Measurements from ENCODE around the gene CALN1.

Gene CALN1

GRCh38 chr7:72325561-72325960, 86.6 kb downstream of the CALN1 start:
- DNase-seq (ENCODE audit: low read depth, low spot score), result no peak

GRCh38 chr7:72321637-72322036, 90.5 kb downstream of the CALN1 start:
- DNase-seq (ENCODE audit: low read depth, low spot score), result no peak

GRCh38 chr7:72321081-72321480, 91.1 kb downstream of the CALN1 start:
- DNase-seq (ENCODE audit: low read depth, low spot score), result no peak

GRCh38 chr7:72317341-72317740, 94.8 kb downstream of the CALN1 start:
- DNase-seq (ENCODE audit: low read depth, low spot score), result no peak

GRCh38 chr7:72316148-72316547, 96.0 kb downstream of the CALN1 start:
- DNase-seq (ENCODE audit: low read depth, low spot score), result no peak

- DNase-seq (ENCODE audit: low read depth, low spot score), result no peak
Observed at GRCh38 chr7:72313906-72314305, 98.2 kb downstream of the CALN1 start.

GRCh38 chr7:72310301-72310700, 101.8 kb downstream of the CALN1 start:
- no peak for DNase-seq (ENCODE audit: low read depth, low spot score)

- DNase-seq (ENCODE audit: low read depth, low spot score), result no peak
Observed at GRCh38 chr7:72309476-72309875, 102.7 kb downstream of the CALN1 start.

- DNase-seq (ENCODE audit: low read depth, low spot score), result no peak
Observed at GRCh38 chr7:72308986-72309385, 103.2 kb downstream of the CALN1 start.

GRCh38 chr7:72307566-72307965, 104.6 kb downstream of the CALN1 start:
- DNase-seq (ENCODE audit: low read depth, low spot score), result no peak

GRCh38 chr7:72298912-72299311, 113.2 kb downstream of the CALN1 start:
- DNase-seq (ENCODE audit: low read depth, low spot score), result no peak

GRCh38 chr7:72298091-72298490, 114.0 kb downstream of the CALN1 start:
- no peak for DNase-seq (ENCODE audit: low read depth, low spot score)

GRCh38 chr7:72297636-72298035, 114.5 kb downstream of the CALN1 start:
- DNase-seq (ENCODE audit: low read depth, low spot score), result no peak

- DNase-seq (ENCODE audit: low read depth, low spot score), result no peak
Observed at GRCh38 chr7:72292794-72293193, 119.3 kb downstream of the CALN1 start.

- DNase-seq (ENCODE audit: low read depth, low spot score), result no peak
Observed at GRCh38 chr7:72292118-72292517, 120.0 kb downstream of the CALN1 start.

- no peak for DNase-seq (ENCODE audit: low read depth, low spot score)
Observed at GRCh38 chr7:72286519-72286918, 125.6 kb downstream of the CALN1 start.

GRCh38 chr7:72283309-72283708, 128.8 kb downstream of the CALN1 start:
- DNase-seq (ENCODE audit: low read depth, low spot score), result no peak

- no peak for DNase-seq (ENCODE audit: low read depth, low spot score)
Observed at GRCh38 chr7:72281308-72281707, 130.8 kb downstream of the CALN1 start.

- DNase-seq (ENCODE audit: low read depth, low spot score), result no peak
Observed at GRCh38 chr7:72279203-72279602, 132.9 kb downstream of the CALN1 start.

GRCh38 chr7:72278550-72278949, 133.6 kb downstream of the CALN1 start:
- no peak for DNase-seq (ENCODE audit: low read depth, low spot score)

GRCh38 chr7:72275382-72276070, 136.6 kb downstream of the CALN1 start:
- DNase-seq (ENCODE audit: low read depth, low spot score), result no peak

- no peak for DNase-seq (ENCODE audit: low read depth, low spot score)
Observed at GRCh38 chr7:72272479-72272878, 139.7 kb downstream of the CALN1 start.

- DNase-seq (ENCODE audit: low read depth, low spot score), result no peak
Observed at GRCh38 chr7:72268796-72269195, 143.3 kb downstream of the CALN1 start.

- no peak for DNase-seq (ENCODE audit: low read depth, low spot score)
Observed at GRCh38 chr7:72268090-72268489, 144.0 kb downstream of the CALN1 start.

All from activated naive CD8-positive, alpha-beta T cell treated with anti-CD3 and anti-CD28 coated beads, Interleukin-2, amount 50 U/mL, for 16 hours (primary cell).